GM12874 (cell line): ENCODE data around the gene DUSP21.

Experiments used
- TF ChIP-seq, protein P1 (sequence below): IDR thresholded peaks from 2 replicates; pipeline ENCODE4 v1.5.1; 2011; ENCODE audit warnings: low read depth, mild to moderate bottlenecking, control low read depth, low read length, moderate library complexity; ENCODE audit not compliant: insufficient read depth

Gene DUSP21

GRCh38 chrX:44843753-44844152 is at the start of gene DUSP21:
TSS of gene DUSP21 (plus strand) at chrX:44844021. CDS start at chrX:44844133, 112 bp downstream.
- TF ChIP-seq, protein P1, sequence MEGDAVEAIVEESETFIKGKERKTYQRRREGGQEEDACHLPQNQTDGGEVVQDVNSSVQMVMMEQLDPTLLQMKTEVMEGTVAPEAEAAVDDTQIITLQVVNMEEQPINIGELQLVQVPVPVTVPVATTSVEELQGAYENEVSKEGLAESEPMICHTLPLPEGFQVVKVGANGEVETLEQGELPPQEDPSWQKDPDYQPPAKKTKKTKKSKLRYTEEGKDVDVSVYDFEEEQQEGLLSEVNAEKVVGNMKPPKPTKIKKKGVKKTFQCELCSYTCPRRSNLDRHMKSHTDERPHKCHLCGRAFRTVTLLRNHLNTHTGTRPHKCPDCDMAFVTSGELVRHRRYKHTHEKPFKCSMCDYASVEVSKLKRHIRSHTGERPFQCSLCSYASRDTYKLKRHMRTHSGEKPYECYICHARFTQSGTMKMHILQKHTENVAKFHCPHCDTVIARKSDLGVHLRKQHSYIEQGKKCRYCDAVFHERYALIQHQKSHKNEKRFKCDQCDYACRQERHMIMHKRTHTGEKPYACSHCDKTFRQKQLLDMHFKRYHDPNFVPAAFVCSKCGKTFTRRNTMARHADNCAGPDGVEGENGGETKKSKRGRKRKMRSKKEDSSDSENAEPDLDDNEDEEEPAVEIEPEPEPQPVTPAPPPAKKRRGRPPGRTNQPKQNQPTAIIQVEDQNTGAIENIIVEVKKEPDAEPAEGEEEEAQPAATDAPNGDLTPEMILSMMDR, result no peak

DNA sequence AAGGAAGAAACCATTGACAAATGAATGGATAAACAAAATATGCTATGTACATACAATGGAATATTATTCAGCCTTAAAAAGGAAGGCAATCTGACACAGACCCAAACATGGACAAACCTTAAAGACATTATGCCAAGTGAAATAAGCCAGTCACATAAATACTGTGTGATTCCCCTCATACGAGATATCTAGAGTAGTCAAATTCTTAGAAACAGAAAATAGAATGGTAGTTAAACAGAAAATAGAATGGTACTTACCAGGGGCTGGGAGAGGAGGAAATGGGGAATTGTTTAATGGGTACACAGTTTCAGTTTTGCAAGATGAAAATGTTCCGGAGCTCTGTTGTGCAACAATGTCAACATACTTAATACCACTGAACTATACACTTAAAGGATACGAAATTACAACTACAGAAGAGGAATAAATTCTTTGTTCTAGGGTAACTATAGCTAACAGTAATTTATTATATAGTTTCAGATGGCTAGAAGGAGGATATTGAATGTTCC is 47.8 kb upstream of the DUSP21 start:
- TF ChIP-seq, protein P1, result no peak

DNA sequence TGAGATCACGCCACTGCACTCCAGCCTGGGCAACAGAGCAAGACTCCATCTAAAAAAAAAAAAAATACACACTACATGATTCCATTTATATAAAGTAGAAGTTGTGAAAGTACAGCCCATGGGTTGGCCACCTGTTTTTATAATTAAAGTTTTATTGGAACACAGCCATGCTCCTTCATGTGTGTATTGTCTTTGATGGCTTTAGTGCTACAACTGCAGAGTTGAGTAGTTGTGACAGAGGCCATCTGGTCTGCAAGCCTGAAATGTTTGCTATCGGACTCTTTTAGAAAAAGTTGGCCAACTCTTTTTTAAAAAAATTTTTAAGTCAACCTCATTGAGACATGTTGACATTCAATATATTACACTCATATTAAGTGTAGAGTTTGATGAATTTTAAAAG is 41.2 kb upstream of the DUSP21 start:
- TF ChIP-seq, protein P1, result no peak

DNA sequence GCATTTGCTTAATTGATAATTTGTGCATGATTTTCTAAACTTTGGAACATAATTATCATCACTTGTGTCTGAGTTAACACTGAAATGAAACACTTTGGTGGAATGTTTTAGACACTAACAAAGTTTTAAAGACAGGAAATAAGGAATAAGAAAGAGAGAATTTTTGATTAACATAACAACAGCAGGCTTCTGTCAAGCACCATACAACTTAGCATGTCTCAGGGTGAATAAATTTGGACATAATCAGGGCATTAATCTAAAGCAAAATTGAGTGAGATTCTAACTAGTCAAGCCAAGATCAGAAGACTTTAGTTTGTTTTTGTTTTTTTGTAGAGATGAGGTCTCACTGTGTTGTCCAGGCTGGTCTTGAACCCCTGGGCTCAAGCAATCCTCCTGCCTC is 28.1 kb upstream of the DUSP21 start:
- TF ChIP-seq, protein P1, result no peak

- TF ChIP-seq, protein P1, result no peak
Observed at GRCh38 chrX:44816367-44816766, 27.5 kb upstream of the DUSP21 start.

- TF ChIP-seq, protein P1, result no peak
Observed at GRCh38 chrX:44817029-44817428, 26.8 kb upstream of the DUSP21 start.

- TF ChIP-seq, protein P1, result no peak
Observed at GRCh38 chrX:44822601-44823000, 21.2 kb upstream of the DUSP21 start.

- TF ChIP-seq, protein P1, result no peak
Observed at GRCh38 chrX:44828008-44828605, 15.7 kb upstream of the DUSP21 start.
